ENCODE data around the gene CNOT10.
"Not testable (repeated sequence)": the region's sequence is repeated elsewhere in the genome, so short reads cannot be mapped to it uniquely, and the experiment has no call there.

Gene CNOT10, protein sequence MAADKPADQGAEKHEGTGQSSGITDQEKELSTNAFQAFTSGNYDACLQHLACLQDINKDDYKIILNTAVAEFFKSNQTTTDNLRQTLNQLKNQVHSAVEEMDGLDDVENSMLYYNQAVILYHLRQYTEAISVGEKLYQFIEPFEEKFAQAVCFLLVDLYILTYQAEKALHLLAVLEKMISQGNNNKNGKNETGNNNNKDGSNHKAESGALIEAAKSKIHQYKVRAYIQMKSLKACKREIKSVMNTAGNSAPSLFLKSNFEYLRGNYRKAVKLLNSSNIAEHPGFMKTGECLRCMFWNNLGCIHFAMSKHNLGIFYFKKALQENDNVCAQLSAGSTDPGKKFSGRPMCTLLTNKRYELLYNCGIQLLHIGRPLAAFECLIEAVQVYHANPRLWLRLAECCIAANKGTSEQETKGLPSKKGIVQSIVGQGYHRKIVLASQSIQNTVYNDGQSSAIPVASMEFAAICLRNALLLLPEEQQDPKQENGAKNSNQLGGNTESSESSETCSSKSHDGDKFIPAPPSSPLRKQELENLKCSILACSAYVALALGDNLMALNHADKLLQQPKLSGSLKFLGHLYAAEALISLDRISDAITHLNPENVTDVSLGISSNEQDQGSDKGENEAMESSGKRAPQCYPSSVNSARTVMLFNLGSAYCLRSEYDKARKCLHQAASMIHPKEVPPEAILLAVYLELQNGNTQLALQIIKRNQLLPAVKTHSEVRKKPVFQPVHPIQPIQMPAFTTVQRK
- total RNA-seq, result 38.3 to 59.2 (median 53.1) reads per million in 9 experiments

DNA sequence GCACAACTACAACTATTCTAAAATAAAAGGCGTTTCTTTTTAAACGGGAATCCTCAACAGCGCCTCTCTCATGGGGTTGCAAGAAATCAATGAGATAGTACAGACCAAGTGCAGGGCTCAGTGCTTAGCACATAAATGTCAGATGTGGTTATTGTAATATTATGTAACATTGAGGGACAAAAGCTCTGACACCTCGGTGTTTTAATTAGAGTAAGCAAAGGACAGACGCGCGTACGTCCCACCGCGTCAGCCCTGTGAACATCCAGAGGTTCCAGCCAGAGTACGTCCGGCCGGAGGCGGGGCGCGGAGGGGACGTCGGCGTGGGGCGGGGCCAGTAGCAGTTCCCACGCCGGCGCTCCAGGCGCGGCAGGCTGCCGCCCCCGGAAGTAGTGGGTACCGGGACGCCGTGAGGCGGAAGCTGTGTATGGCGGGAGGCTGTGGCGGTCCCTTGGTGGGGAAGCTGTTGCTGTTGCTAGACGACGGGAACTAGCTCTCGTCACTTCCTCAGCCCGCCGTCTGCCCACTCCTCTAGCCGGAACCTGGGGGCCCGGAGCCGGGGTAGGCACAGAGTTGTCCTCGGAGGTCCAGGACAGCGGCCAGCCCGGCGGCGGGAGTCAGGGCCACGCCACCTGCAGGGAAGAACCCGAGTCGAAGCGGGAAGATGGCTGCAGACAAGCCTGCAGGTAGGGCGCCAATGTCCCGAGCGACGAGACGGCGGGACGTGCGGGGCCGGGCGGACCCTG, at the start of gene CNOT10:
Gene CNOT10 (plus strand): TSS at position 389 of the 743 bp plus-strand sequence. CDS start 273 bp downstream, at position 662.
- ATAC-seq (replicated peaks), result peak; percentile 91
- H3K27ac Mint-ChIP-seq, result peak within 1 kb of the TSS; percentile 92 to 95
- H3K9me3 Mint-ChIP-seq, result no peaks in the 10 kb centered on the region
- H3K27me3 Mint-ChIP-seq, result peaks cover 0 to 1% of the 10 kb centered on the region in 2 donors
- H3K36me3 Mint-ChIP-seq (ENCODE audit: insufficient read depth), result peaks cover 26% of the 10 kb centered on the region
- peak; percentile 95 to 97 (median 96) for DNase-seq
- peak within 1 kb of the TSS; percentile 89 to 93 for H3K4me3 Mint-ChIP-seq
- peaks cover 21 to 35% of the 10 kb centered on the region in 2 donors for H3K4me1 Mint-ChIP-seq (ENCODE audit: low read depth in 2 of 2)

DNA sequence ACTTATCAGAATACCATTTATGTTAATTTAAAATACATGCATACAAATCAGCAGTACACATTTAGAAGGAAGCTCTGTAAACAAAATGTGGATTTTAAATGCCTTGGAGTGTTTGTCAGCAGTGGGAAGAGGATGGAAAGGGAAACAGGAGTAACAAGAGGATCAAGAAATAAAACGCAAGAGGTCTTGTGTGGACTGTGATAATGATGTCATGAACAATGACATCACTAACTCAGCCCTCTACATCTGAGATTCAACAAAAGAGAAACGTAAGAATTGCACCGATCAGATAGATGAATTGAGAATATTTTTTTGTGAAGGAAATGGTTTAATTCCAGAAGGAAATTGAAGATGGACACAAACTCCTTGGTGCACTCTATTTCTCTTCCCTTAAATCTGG, 44.0 kb upstream of the CNOT10 start:
- no peak for DNase-seq
- no peak overlapping the region for H3K4me3 Mint-ChIP-seq
- H3K9me3 Mint-ChIP-seq, result no peaks in the 10 kb centered on the region
- H3K27me3 Mint-ChIP-seq, result peaks cover 18 to 30% of the 10 kb centered on the region in 2 donors
- H3K36me3 Mint-ChIP-seq (ENCODE audit: insufficient read depth), result no peaks in the 10 kb centered on the region
- no peak overlapping the region for H3K27ac Mint-ChIP-seq
- ATAC-seq (replicated peaks), result no peak
- H3K4me1 Mint-ChIP-seq (ENCODE audit: low read depth in 2 of 2), result no peaks in the 10 kb centered on the region

DNA sequence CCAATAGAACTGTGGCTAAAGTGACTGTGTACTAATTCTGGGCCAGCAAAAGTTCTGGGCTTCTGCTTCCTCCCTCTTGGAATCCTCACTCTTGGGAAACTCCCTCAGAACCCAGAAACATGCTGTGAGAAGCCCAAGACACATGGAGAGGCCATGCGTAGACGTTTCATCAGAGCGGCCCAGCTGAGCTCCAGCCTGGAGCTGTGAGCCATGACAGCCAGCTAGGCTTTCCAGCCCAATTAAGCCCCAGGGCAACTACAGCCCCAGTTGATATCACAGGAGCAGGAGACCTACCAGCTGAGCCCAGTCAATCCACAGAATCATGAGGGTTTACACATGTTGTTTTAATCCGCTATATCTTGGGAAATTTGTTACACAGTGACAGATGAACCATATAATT, 43.6 kb upstream of the CNOT10 start:
- DNase-seq (no peak), ATAC-seq (replicated peaks) (no peak)
- H3K4me1 Mint-ChIP-seq (ENCODE audit: low read depth in 2 of 2), result no peaks in the 10 kb centered on the region
- H3K4me3 Mint-ChIP-seq, result no peak overlapping the region
- H3K36me3 Mint-ChIP-seq (ENCODE audit: insufficient read depth), result no peaks in the 10 kb centered on the region
- no peaks in the 10 kb centered on the region for H3K9me3 Mint-ChIP-seq
- no peak overlapping the region for H3K27ac Mint-ChIP-seq
- H3K27me3 Mint-ChIP-seq, result peaks cover 18 to 32% of the 10 kb centered on the region in 2 donors

DNA sequence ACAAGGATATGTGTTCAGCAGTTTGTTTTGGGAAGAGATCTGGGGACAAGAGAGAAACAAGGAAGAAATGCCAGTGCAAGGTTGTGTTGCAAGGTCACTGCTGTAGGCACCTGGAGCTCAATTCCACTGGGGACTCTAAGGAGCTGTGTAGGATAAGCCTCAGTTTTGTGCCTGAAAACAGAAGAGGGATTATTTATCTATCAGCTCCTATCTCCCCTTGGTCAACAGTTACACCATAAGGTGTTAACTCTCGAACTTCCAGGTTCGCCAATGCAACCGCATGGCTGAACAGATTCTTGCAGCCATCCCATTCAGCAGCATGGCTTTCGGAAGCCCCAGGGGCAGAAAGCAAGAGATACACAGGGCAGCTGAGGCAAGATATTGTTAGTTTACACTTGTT, 41.6 kb upstream of the CNOT10 start:
- Mint-ChIP-seq H3K36me3 (ENCODE audit: insufficient read depth) (no peaks in the 10 kb centered on the region), H3K9me3 (no peaks in the 10 kb centered on the region), H3K4me3 (no peak overlapping the region), H3K27me3 (peaks cover 16 to 40% of the 10 kb centered on the region in 2 donors), H3K4me1 (ENCODE audit: low read depth in 2 of 2) (no peaks in the 10 kb centered on the region), H3K27ac (no peak overlapping the region)
- ATAC-seq (replicated peaks) (no peak), DNase-seq (no peak)

DNA sequence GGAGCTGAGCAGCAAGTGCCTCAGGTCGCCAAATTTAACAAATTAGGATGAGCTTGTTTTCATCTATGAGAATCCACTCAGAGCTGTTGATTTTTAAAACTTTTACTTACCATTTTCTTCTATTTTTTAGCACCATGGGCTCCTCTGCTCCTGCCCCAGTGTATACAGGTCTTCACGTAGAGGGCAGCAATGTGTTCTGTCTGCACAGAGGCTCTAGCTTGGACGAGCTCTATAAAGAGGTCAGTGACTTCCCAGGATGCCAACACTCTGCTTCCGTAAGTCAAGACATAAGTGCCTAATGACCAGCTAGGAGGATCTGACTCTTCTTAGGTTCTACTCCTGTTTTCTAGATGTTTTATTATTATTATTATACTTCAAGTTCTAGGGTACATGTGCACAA, 41.2 kb upstream of the CNOT10 start:
- ATAC-seq (replicated peaks) (no peak), DNase-seq (no peak)
- peaks cover 16 to 40% of the 10 kb centered on the region in 2 donors for H3K27me3 Mint-ChIP-seq
- H3K4me1 Mint-ChIP-seq (ENCODE audit: low read depth in 2 of 2), result no peaks in the 10 kb centered on the region
- H3K9me3 Mint-ChIP-seq, result no peaks in the 10 kb centered on the region
- no peaks in the 10 kb centered on the region for H3K36me3 Mint-ChIP-seq (ENCODE audit: insufficient read depth)
- H3K27ac Mint-ChIP-seq, result no peak overlapping the region
- H3K4me3 Mint-ChIP-seq, result no peak overlapping the region

DNA sequence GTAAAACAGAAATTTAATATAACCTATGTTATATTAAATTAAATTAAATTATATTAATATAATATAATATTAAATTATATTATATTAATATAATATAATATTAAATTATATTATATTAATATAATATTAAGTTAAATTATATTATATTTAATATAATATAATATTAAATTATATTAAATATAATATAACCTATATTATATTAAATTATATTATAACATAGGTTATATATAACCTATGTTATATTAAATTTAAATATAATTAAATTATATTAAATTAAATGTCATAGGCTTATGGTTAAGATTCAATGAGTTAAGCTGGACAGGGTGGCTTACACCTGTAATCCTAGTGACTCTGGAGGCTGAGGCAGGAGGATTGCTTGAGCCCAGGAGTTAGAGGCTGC, 40.6 kb upstream of the CNOT10 start:
- H3K4me1 Mint-ChIP-seq (ENCODE audit: low read depth in 2 of 2), result no peaks in the 10 kb centered on the region
- H3K27me3 Mint-ChIP-seq, result peaks cover 16 to 40% of the 10 kb centered on the region in 2 donors
- DNase-seq (no peak), ATAC-seq (replicated peaks) (no peak)
- H3K27ac Mint-ChIP-seq, result no peak overlapping the region
- no peaks in the 10 kb centered on the region for H3K9me3 Mint-ChIP-seq
- H3K4me3 Mint-ChIP-seq, result no peak overlapping the region
- H3K36me3 Mint-ChIP-seq (ENCODE audit: insufficient read depth), result no peaks in the 10 kb centered on the region

DNA sequence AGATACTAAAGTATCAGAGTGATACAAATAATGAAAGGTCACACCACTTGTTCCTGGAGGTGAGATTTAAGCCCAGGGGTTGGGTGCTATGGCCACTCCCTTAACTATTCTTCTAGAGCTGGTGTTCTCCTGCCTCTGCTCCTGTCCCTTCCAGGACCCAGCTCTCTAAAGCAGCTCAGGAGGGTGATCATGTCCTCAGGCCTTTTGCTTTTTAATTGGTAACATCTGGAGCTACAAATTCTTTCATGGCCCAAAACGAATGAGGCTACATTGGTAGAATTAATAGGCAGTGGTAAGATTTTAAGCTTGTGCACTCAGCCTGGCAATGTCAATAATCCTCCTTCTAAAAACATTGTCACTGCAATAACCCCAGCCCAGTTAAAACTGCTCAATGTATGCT, 38.2 kb upstream of the CNOT10 start:
- ATAC-seq (replicated peaks) (no peak), DNase-seq (no peak)
- H3K4me1 Mint-ChIP-seq (ENCODE audit: low read depth in 2 of 2), result no peaks in the 10 kb centered on the region
- H3K9me3 Mint-ChIP-seq, result no peaks in the 10 kb centered on the region
- no peak overlapping the region for H3K4me3 Mint-ChIP-seq
- peaks cover 2% of the 10 kb centered on the region for H3K36me3 Mint-ChIP-seq (ENCODE audit: insufficient read depth)
- H3K27me3 Mint-ChIP-seq, result peaks cover 4 to 25% of the 10 kb centered on the region in 2 donors
- no peak overlapping the region for H3K27ac Mint-ChIP-seq

DNA sequence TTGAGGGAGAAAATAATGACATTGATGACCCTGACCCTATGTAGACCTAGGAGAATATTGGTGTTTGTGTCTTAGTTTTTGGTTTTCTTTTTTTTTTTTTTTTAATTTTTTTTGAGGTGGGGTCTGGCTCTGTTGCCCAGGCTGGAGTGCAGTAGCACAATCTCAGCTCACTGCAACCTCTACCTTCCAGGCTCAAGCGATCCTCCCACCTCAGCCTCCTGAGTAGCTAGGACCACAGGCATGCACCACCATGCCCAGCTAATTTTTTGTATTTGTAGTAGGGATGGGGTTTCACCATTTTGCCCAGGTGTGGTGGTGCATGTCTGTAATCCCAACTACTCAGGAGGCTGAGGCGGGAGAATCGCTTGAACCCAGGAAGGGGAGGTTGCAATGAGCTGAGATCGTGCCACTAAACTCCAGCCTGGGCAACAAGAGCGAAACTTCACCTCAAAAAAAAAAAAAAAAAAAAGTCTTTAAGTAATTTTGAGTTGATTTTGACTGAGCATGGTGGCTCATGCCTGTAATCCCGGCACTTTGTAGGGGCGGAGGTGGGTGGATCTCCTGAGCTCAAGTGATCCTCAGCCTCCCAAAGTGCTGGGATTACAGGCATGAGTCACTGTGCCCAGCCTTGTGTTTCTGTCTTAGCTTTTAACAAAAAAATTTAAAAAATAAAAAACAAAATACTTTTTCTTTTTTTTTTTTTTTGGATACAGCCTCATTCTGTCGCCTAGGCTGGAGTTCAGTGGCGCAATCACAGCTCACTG, 32.5 kb upstream of the CNOT10 start:
- H3K27me3 Mint-ChIP-seq, result peaks cover 10 to 19% of the 10 kb centered on the region in 2 donors
- H3K27ac Mint-ChIP-seq; H3K4me1 Mint-ChIP-seq (ENCODE audit: low read depth in 2 of 2); H3K9me3 Mint-ChIP-seq; ATAC-seq (replicated peaks); H3K36me3 Mint-ChIP-seq (ENCODE audit: insufficient read depth); DNase-seq; H3K4me3 Mint-ChIP-seq: not testable (repeated sequence)

DNA sequence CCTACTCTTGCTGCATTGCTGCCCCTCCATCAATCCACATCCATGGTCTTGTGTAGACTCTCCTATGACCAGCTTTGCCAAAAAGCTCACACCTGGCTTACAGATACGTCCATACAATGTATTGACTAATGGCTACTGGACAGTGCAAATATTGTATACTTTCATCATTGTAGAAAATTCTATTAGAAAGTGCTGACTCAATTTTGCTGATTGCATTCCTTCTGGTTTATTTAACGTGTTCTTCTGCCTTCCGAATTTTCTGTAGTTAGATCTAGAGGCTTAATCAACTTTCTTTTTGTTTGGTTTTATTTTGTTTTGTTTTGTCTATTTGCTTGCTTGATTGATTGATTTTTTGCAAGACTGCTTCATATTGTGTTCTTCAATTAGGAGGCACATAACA, 29.8 kb upstream of the CNOT10 start:
- Mint-ChIP-seq H3K36me3 (ENCODE audit: insufficient read depth) (peaks cover 2% of the 10 kb centered on the region), H3K27ac (no peak overlapping the region), H3K4me3 (no peak overlapping the region), H3K4me1 (ENCODE audit: low read depth in 2 of 2) (no peaks in the 10 kb centered on the region), H3K9me3 (no peaks in the 10 kb centered on the region), H3K27me3 (peaks cover 23 to 34% of the 10 kb centered on the region in 2 donors)
- no peak for DNase-seq
- no peak for ATAC-seq (replicated peaks)

DNA sequence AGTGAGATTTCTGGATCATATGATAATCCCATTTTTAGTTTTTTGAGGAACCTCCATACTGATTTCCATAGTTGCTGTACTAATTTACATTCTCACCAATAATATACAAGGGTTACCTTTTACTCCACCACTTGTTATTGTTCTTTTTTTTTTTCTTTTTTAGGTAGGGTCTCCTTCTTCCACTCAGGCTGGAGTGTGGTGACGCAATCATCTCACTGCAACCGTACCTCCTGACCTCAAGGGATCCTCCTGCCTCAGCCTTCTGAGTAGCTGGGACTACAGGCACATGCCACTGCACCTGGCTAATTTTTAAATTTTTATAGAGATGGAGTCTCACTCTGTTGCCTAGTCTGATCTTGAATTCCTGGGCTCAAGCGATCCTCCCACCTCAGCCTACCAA, 24.4 kb upstream of the CNOT10 start:
- Mint-ChIP-seq H3K4me3 (no peak overlapping the region), H3K36me3 (ENCODE audit: insufficient read depth) (no peaks in the 10 kb centered on the region), H3K9me3 (no peaks in the 10 kb centered on the region), H3K27ac (no peak overlapping the region), H3K27me3 (peaks cover 29 to 39% of the 10 kb centered on the region in 2 donors), H3K4me1 (ENCODE audit: low read depth in 2 of 2) (no peaks in the 10 kb centered on the region)
- DNase-seq (no peak), ATAC-seq (replicated peaks) (no peak)

DNA sequence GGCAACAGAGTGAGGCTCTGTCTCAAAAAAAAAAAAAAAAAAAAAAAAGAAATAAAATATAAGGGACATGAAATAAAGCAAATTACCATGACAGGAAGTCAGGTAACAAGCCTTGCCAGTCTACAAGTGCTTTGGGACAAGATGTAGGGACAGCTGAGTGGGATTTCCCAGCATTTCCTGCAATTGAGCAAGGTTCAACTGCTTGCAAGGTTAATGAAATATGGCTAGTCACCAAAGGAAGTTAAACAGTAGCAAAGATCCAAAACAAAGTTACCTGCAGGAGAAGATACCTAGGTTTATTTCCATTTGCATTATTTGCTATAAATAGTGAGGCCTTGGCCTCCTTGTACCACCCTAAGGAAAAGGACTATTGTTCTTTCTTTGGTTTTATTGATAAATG, 22.3 kb upstream of the CNOT10 start:
- Mint-ChIP-seq H3K27me3 (peaks cover 17 to 19% of the 10 kb centered on the region in 2 donors), H3K4me1 (ENCODE audit: low read depth in 2 of 2) (no peaks in the 10 kb centered on the region), H3K4me3 (no peak overlapping the region), H3K36me3 (ENCODE audit: insufficient read depth) (no peaks in the 10 kb centered on the region), H3K9me3 (no peaks in the 10 kb centered on the region), H3K27ac (no peak overlapping the region)
- ATAC-seq (replicated peaks), result no peak
- DNase-seq, result no peak

DNA sequence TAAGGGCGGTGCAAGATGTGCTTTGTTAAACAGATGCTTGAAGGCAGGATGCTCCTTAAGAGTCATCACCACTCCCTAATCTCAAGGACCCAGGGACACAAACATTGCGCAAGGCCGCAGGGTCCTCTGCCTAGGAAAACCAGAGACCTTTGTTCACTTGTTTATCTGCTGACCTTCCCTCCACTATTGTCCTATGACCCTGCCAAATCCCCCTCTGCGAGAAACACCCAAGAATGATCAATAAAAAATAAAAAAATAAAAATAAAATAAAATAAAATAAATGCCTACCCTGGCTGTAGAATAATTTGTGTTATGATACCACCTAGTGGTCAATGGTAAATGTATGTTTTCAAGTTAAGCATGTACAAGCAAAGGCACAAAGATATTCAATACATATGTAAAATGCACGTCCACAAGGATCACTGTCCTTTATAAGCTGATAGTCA, 20.3 kb upstream of the CNOT10 start:
- not testable (repeated sequence) for H3K9me3 Mint-ChIP-seq; H3K27ac Mint-ChIP-seq; H3K4me3 Mint-ChIP-seq; H3K36me3 Mint-ChIP-seq (ENCODE audit: insufficient read depth); DNase-seq; H3K4me1 Mint-ChIP-seq (ENCODE audit: low read depth in 2 of 2)
- ATAC-seq (replicated peaks), result peak; percentile 68
- H3K27me3 Mint-ChIP-seq, result peaks cover 11 to 13% of the 10 kb centered on the region in 2 donors
